IPS-15b (cell line): ENCODE measurements around the gene OR10G8.
"Not testable (repeated sequence)": the region's sequence is repeated elsewhere in the genome, so short reads cannot be mapped to it uniquely, and the experiment has no call there.

Experiments used
- H3K27me3 ChIP-seq: one replicate; pipeline ENCODE4 v1.6.1; 2013; ENCODE audit warnings: low read length; ENCODE audit not compliant: control insufficient read depth, insufficient read depth
- H3K36me3 ChIP-seq: one replicate; pipeline ENCODE4 v1.6.1; 2013; ENCODE audit warnings: low read length; ENCODE audit not compliant: control insufficient read depth, insufficient read depth
- H3K4me1 ChIP-seq: one replicate; pipeline ENCODE4 v1.6.1; 2013; ENCODE audit warnings: mild to moderate bottlenecking, low read length; ENCODE audit not compliant: control insufficient read depth, insufficient read depth
- H3K4me3 ChIP-seq: one replicate; pipeline ENCODE4 v1.5.1; 2013; ENCODE audit warnings: low read depth, low read length
- H3K9ac ChIP-seq: one replicate; pipeline ENCODE4 v1.6.1; 2013; ENCODE audit warnings: low read depth, mild to moderate bottlenecking, low read length
- H3K9me3 ChIP-seq: one replicate; pipeline ENCODE4 v1.6.1; 2013; ENCODE audit warnings: mild to moderate bottlenecking, low read length; ENCODE audit not compliant: control insufficient read depth, insufficient read depth

The OR10G8 gene

DNA sequence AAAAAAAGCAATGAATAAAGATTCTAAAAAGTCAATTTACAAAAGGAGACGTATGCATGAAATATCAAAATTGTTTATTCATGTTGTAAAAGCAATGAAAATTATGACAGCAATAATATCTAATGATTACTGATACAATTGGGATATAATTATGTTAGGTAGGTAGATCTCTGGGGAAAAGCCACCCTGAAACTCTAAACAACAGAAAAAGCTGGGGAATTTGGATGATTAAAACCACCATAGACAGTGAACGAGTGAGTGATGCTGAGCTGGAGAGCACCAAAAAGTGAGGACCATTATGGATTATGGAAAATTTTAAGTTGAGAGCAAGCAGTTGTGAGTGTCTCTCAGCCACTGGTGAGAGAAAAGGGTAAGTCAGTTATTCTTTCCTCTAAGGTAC is at the start of gene OR10G8:
Gene OR10G8, plus strand, starts transcription at position 301 of the 400 bp plus-strand sequence. CDS start 2,825 bp downstream, outside the sequence.
- Histone ChIP-seq H3K4me3 (no peak within 1 kb of the TSS), H3K9me3 (no peaks in the 10 kb centered on the region), H3K9ac (no peak within 1 kb of the TSS), H3K27me3 (no peaks in the 10 kb centered on the region), H3K4me1 (no peaks in the 10 kb centered on the region), H3K36me3 (no peaks in the 10 kb centered on the region)

DNA sequence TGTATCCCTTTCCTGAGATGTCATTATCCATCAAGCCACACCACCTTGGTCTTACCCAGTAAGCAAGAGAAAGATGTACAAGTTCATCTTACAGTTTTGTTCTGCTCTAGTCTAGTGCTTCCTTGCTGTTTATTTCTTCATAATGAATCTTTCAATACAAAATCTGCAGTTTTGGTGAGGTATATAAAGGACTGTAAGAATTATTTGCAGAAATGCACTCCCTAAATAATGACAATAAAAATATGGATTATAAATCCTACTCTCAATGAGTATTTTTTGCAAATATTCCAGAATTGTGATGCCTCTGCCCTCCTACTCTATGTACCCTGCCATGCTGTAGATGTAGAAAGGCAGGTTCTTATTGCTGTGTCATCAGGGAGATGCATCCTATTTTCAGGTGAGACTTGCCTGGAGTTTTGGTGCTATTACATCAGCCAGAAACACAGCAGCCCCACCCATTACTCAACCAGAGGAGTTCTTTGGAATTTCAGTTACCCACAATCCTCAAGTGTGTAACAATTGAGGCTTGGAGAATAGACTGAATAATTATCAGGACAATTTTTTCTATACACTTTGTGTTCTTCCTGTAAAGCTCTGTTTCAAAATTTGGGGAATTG is 48.8 kb upstream of the OR10G8 start, which contains the start of gene OR10S1:
Gene OR10S1, minus strand, starts transcription at position 51 of the 617 bp plus-strand sequence. CDS start 117 bp downstream, outside the sequence.
- Histone ChIP-seq H3K27me3 (no peaks in the 10 kb centered on the region), H3K4me1 (no peaks in the 10 kb centered on the region), H3K4me3 (no peak within 1 kb of the TSS), H3K9ac (no peak within 1 kb of the TSS), H3K9me3 (no peaks in the 10 kb centered on the region), H3K36me3 (no peaks in the 10 kb centered on the region)

DNA sequence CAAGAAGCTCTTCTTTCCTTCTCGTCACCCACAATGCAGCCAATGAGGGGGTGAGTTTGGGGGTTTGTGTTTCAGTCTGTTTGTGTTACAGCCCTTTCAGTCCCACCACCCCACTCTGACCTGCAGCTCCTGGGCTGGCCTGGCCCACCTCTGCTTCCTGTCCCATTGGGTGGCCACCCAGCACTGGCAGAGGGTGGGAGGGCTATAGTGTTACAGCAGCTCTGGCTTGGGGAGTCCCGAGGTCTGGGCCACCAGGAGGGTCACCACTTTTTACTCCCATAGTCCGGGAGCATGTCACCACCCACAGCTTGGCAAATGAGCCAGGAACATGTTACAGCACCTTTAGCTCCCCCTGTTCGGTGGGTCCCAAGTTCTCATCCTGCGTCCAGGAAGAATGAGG is 47.3 kb upstream of the OR10G8 start:
- H3K27me3 ChIP-seq = no peaks in the 10 kb centered on the region
- H3K4me1 ChIP-seq = no peaks in the 10 kb centered on the region
- H3K36me3 ChIP-seq = no peaks in the 10 kb centered on the region
- no peak overlapping the region for H3K9ac ChIP-seq
- no peak overlapping the region for H3K4me3 ChIP-seq
- no peaks in the 10 kb centered on the region for H3K9me3 ChIP-seq

DNA sequence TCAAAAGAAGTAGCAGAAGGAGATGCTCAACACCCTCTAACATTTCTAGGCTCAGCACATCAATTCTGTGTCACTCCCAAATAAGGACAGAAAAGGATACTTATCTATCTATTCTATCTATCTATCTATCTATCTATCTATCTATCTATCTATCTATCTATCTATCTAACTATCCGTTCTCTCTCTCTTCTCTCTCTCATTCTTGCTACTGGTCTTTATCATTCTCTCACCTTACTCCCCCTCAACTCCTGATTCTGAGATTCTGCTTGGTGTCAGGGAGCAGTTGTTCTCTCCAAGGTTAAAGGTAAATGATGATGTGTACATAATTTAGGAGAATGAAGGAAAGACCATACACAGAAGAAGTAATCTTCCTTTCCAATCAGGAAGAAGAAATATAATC is 31.5 kb upstream of the OR10G8 start, which contains the start of gene OR10G6:
Gene OR10G6, minus strand, starts transcription at position 43 of the 400 bp plus-strand sequence. Its CDS starts 0 bp downstream, at position 43.
- Histone ChIP-seq H3K9ac (no peak within 1 kb of the TSS), H3K9me3 (no peaks in the 10 kb centered on the region), H3K36me3 (no peaks in the 10 kb centered on the region), H3K4me1 (no peaks in the 10 kb centered on the region), H3K4me3 (no peak within 1 kb of the TSS), H3K27me3 (no peaks in the 10 kb centered on the region)

DNA sequence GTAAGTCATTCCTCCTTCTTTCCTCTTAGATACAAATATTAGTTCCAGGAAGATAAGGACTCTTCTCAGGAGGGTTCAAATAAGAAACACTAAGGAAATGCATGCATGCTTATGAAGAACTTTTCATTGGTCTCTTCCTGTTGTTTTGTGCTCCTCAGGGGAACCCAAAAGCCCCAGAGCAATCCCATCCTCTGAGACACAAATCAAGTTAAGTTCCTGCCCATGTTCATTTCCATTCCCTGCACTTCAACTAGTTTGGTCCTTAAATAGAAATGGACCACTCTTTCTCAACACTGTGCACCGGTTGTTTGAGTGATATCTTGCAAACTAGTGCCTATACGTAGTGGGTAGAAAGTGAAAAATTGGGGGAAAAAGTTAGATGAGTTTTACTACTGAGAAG is 13.9 kb upstream of the OR10G8 start, which contains the start of gene OR10G4:
Gene OR10G4, plus strand, starts transcription at position 301 of the 400 bp plus-strand sequence. CDS start 2,578 bp downstream, outside the sequence.
- Histone ChIP-seq H3K4me1 (no peaks in the 10 kb centered on the region), H3K27me3 (no peaks in the 10 kb centered on the region), H3K9me3 (no peaks in the 10 kb centered on the region), H3K4me3 (no peak within 1 kb of the TSS), H3K36me3 (no peaks in the 10 kb centered on the region), H3K9ac (no peak within 1 kb of the TSS)

DNA sequence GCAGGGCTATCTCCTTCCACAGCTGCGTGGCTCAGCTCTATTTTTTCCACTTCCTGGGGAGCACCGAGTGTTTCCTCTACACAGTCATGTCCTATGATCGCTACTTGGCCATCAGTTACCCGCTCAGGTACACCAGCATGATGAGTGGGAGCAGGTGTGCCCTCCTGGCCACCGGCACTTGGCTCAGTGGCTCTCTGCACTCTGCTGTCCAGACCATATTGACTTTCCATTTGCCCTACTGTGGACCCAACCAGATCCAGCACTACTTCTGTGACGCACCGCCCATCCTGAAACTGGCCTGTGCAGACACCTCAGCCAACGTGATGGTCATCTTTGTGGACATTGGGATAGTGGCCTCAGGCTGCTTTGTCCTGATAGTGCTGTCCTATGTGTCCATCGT is 10.8 kb upstream of the OR10G8 start:
- H3K4me1 ChIP-seq, H3K9ac ChIP-seq, H3K9me3 ChIP-seq: not testable (repeated sequence)

GRCh38 chr11:124036666-124037065 is 10.1 kb downstream of the OR10G8 start:
- no peak overlapping the region for H3K9ac ChIP-seq
- no peaks in the 10 kb centered on the region for H3K27me3 ChIP-seq
- H3K36me3 ChIP-seq = no peaks in the 10 kb centered on the region
- no peaks in the 10 kb centered on the region for H3K4me1 ChIP-seq
- H3K4me3 ChIP-seq = no peak overlapping the region
- H3K9me3 ChIP-seq = no peaks in the 10 kb centered on the region

More for the DNA sequence above, 10.8 kb upstream of the OR10G8 start:
- H3K4me3 ChIP-seq, H3K36me3 ChIP-seq, H3K27me3 ChIP-seq: not testable (repeated sequence)

GRCh38 chr11:124039557-124039956 is 13.0 kb downstream of the OR10G8 start:
- no peaks in the 10 kb centered on the region for H3K27me3 ChIP-seq
- H3K9me3 ChIP-seq = no peaks in the 10 kb centered on the region
- H3K4me3 ChIP-seq = no peak overlapping the region
- H3K9ac ChIP-seq = no peak overlapping the region
- H3K36me3 ChIP-seq = no peaks in the 10 kb centered on the region
- H3K4me1 ChIP-seq = no peaks in the 10 kb centered on the region

DNA sequence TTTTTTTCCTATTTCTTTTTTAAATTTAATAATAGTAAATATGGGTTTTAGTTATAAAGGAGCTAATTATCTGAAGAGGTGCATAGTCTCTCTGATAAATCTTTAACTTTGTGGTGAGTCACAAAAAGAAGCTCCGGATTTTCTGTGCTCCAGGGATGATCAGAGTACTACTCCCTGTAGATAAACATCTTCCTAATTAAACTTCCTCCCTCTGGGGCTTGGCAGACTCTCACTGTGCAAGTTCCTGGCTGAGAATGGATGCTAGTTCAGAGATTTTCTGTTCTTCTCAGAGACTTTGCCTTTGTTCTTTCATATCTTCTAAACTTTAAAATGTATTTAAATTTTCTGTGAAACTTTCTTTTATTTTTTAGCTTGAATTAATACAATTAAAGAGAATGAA is 14.7 kb downstream of the OR10G8 start, which contains the start of gene OR10G7:
Gene OR10G7, minus strand, starts transcription at position 72 of the 400 bp plus-strand sequence. CDS start 2,324 bp downstream, outside the sequence.
- Histone ChIP-seq H3K27me3 (no peaks in the 10 kb centered on the region), H3K36me3 (no peaks in the 10 kb centered on the region), H3K9ac (no peak within 1 kb of the TSS), H3K4me3 (no peak within 1 kb of the TSS), H3K4me1 (no peaks in the 10 kb centered on the region), H3K9me3 (no peaks in the 10 kb centered on the region)

- no peaks in the 10 kb centered on the region for H3K27me3 ChIP-seq
- no peaks in the 10 kb centered on the region for H3K4me1 ChIP-seq
- H3K4me3 ChIP-seq = no peak overlapping the region
- H3K36me3 ChIP-seq = no peaks in the 10 kb centered on the region
- H3K9ac ChIP-seq = no peak overlapping the region
- no peaks in the 10 kb centered on the region for H3K9me3 ChIP-seq
These were observed 16.8 kb downstream of the OR10G8 start for GRCh38 chr11:124043420-124043819.

DNA sequence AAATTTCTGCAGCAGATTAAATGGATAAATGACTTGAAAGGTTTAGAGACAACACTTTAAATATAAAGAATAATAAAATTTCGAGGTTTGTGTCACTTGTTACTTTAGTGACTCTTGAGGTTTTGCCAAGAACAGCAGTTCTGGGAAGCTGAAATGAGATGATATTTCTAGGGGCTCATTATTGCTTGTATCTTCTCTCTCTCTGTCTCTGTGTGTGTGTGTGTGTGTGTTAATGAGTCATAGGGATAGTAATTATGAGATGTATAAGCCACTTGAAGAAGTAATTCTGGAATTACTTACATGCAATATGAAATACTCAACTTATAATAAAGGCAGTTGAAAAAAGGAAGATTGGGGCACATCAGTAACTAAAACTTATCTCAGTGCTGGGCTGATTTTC is 24.1 kb downstream of the OR10G8 start:
- Histone ChIP-seq H3K9me3 (no peaks in the 10 kb centered on the region), H3K36me3 (no peaks in the 10 kb centered on the region), H3K27me3 (no peaks in the 10 kb centered on the region), H3K9ac (no peak overlapping the region), H3K4me3 (no peak overlapping the region), H3K4me1 (no peaks in the 10 kb centered on the region)

DNA sequence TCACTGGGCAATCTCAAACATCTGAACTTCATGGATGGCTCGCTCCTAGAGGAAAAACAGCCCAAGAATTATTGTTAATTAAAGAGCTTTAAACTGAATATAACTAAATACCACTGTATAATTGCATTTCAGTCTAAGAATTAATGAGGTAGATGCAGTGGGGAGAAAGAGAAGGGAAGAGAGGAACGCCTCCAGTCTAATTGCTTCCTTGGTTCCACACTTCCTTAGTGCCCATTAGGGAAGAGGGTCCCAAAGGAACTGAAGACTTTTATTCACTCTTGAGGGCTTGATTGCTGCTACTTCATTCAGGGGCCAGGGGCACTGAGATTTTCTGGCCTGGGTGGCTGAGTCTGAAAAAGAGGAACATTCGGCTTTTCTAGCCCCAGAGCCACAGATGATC is 26.4 kb downstream of the OR10G8 start:
- H3K27me3 ChIP-seq = no peaks in the 10 kb centered on the region

More for the DNA sequence above, 26.4 kb downstream of the OR10G8 start:
- no peaks in the 10 kb centered on the region for H3K36me3 ChIP-seq
- H3K4me3 ChIP-seq = no peak overlapping the region
- no peak overlapping the region for H3K9ac ChIP-seq
- no peaks in the 10 kb centered on the region for H3K9me3 ChIP-seq
- H3K4me1 ChIP-seq = no peaks in the 10 kb centered on the region
